ENCODE measurements around the gene PRPSAP2. TPM values are rescaled to one million over a fixed set of nuclear protein-coding genes. Genes with fewer than 3 reads are reported as not detected.

The PRPSAP2 gene
- polyA plus RNA-seq, 1 donor (not counting 4 experiments of a cell fraction or from before 2014, with no cell fraction given) = 39.1 TPM

DNA sequence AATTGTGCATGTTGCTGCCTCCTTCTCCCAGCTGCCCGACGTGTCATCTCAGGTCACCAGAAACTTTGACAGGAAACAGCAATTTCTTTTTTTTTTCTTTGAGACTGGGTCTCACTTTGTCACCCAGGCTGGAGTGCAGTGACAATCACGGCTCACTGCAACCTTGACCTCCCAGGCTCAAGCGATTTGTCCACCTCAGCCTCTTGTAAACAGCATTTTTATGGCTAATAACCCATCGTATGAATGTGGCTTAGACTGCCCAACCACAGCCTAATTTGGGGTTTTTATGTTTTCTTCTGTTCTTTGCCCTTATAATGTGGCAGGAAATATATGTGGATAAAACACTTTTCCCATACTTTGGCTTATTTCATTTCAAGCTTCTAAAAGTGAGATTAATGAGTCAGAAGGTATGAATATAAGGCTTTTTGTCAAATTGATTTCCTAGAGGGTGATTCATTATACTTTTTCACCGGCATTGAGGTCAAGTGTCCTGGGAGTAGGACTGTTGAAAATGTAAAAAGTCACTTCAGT lies 63.0 kb downstream of the PRPSAP2 start:
- Histone ChIP-seq H3K79me2 (ENCODE audit: control insufficient read depth, insufficient read depth, low read length) (peaks cover 1% of the 10 kb centered on the region), H3K4me2 (ENCODE audit: control insufficient read depth, extremely low read depth, insufficient read depth, low read depth, low read length) (peak overlapping the region; percentile 34), H4K20me1 (ENCODE audit: control insufficient read depth, extremely low read depth, insufficient read depth, low read length) (peaks cover 2% of the 10 kb centered on the region), H3K36me3 (ENCODE audit: control insufficient read depth in 2 of 2, extremely low read depth in 1 of 2, insufficient read depth in 2 of 2, low read length in 2 of 2) (peaks cover 8 to 26% of the 10 kb centered on the region in 2 experiments), H3K9me1 (ENCODE audit: control insufficient read depth, extremely low read depth, insufficient read depth, low read length) (no peaks in the 10 kb centered on the region), H2AFZ (ENCODE audit: control insufficient read depth, low read length) (no peak overlapping the region), H3K9me3 (ENCODE audit: control insufficient read depth, low read depth, low read length) (no peaks in the 10 kb centered on the region), H3K4me3 (ENCODE audit: control insufficient read depth in 2 of 3, extremely low read depth in 1 of 3, insufficient read depth in 2 of 3, low read depth in 1 of 3, low read length in 3 of 3) (no peak overlapping the region), H3K9ac (ENCODE audit: control insufficient read depth, extremely low read depth, insufficient read depth, low read length) (no peak overlapping the region), H3K4me1 (ENCODE audit: control insufficient read depth, extremely low read depth, insufficient read depth, low read length) (peaks cover 17% of the 10 kb centered on the region), H3K27ac (ENCODE audit: control insufficient read depth, insufficient read depth, low read length) (no peak overlapping the region), H3K27me3 (ENCODE audit: control insufficient read depth, extremely low read depth, insufficient read depth, low read length) (no peaks in the 10 kb centered on the region)
- TF ChIP-seq, protein P1, sequence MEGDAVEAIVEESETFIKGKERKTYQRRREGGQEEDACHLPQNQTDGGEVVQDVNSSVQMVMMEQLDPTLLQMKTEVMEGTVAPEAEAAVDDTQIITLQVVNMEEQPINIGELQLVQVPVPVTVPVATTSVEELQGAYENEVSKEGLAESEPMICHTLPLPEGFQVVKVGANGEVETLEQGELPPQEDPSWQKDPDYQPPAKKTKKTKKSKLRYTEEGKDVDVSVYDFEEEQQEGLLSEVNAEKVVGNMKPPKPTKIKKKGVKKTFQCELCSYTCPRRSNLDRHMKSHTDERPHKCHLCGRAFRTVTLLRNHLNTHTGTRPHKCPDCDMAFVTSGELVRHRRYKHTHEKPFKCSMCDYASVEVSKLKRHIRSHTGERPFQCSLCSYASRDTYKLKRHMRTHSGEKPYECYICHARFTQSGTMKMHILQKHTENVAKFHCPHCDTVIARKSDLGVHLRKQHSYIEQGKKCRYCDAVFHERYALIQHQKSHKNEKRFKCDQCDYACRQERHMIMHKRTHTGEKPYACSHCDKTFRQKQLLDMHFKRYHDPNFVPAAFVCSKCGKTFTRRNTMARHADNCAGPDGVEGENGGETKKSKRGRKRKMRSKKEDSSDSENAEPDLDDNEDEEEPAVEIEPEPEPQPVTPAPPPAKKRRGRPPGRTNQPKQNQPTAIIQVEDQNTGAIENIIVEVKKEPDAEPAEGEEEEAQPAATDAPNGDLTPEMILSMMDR (optimal IDR thresholded peaks at IDR 0.05 in 1 of 3, IDR thresholded peaks at IDR 0.05 in 1 of 3, conservative IDR thresholded peaks at IDR 0.05 in 1 of 3; ENCODE audit: extremely low read depth in 1 of 3, insufficient read depth in 2 of 3, low read length in 3 of 3) = no peak
- TF ChIP-seq EZH2 (IDR thresholded peaks at IDR 0.05; ENCODE audit: low read length) = no peak
- dilution Hi-C loops (cut with MboI; ENCODE audit: extremely low pct_ligation_motif_present, low sequenced_read_pairs) = no loop called here
- FAIRE-seq = no peak
- no peak for DNase-seq (ENCODE audit: low read depth, low spot score)

DNA sequence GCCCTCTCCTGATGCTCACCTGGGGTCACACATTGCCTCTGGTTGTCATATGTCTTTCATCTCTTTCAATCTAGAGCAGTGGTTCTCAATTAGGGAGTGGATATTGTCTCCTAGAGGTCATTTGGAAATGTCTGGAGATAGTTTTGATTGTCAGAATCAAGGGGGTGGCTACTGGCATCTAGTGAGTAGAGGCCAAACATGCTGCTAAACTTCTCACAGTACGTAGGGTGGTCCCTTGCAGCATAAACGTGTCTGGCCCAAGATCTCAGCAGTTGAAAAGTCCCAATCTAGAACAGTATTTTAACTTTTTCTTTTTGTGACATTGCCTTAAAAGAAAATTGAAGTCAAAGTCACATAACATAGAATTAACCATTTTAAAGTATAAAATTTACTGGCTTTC lies 63.6 kb downstream of the PRPSAP2 start:
- no peak overlapping the region for H3K4me3 ChIP-seq (ENCODE audit: control insufficient read depth in 2 of 3, extremely low read depth in 1 of 3, insufficient read depth in 2 of 3, low read depth in 1 of 3, low read length in 3 of 3)
- TF ChIP-seq EZH2 (IDR thresholded peaks at IDR 0.05; ENCODE audit: low read length) = no peak
- TF ChIP-seq, protein P1 (optimal IDR thresholded peaks at IDR 0.05 in 1 of 3, IDR thresholded peaks at IDR 0.05 in 1 of 3, conservative IDR thresholded peaks at IDR 0.05 in 1 of 3; ENCODE audit: extremely low read depth in 1 of 3, insufficient read depth in 2 of 3, low read length in 3 of 3) = no peak
- no peak overlapping the region for H3K9ac ChIP-seq (ENCODE audit: control insufficient read depth, extremely low read depth, insufficient read depth, low read length)
- peak overlapping the region; percentile 44 for H3K27ac ChIP-seq (ENCODE audit: control insufficient read depth, insufficient read depth, low read length)
- H3K27me3 ChIP-seq (ENCODE audit: control insufficient read depth, extremely low read depth, insufficient read depth, low read length) = no peaks in the 10 kb centered on the region
- H3K79me2 ChIP-seq (ENCODE audit: control insufficient read depth, insufficient read depth, low read length) = peaks cover 1% of the 10 kb centered on the region
- DNase-seq (ENCODE audit: low read depth, low spot score) (no peak), FAIRE-seq (no peak)
- H4K20me1 ChIP-seq (ENCODE audit: control insufficient read depth, extremely low read depth, insufficient read depth, low read length) = peaks cover 2% of the 10 kb centered on the region
- peaks cover 17% of the 10 kb centered on the region for H3K4me1 ChIP-seq (ENCODE audit: control insufficient read depth, extremely low read depth, insufficient read depth, low read length)
- H3K36me3 ChIP-seq (ENCODE audit: control insufficient read depth in 2 of 2, extremely low read depth in 1 of 2, insufficient read depth in 2 of 2, low read length in 2 of 2) = peaks cover 8 to 26% of the 10 kb centered on the region in 2 experiments
- no peak overlapping the region for H3K4me2 ChIP-seq (ENCODE audit: control insufficient read depth, extremely low read depth, insufficient read depth, low read depth, low read length)
- H3K9me3 ChIP-seq (ENCODE audit: control insufficient read depth, low read depth, low read length) = no peaks in the 10 kb centered on the region
- dilution Hi-C loops (cut with MboI; ENCODE audit: extremely low pct_ligation_motif_present, low sequenced_read_pairs) = no loop called here
- no peaks in the 10 kb centered on the region for H3K9me1 ChIP-seq (ENCODE audit: control insufficient read depth, extremely low read depth, insufficient read depth, low read length)
- no peak overlapping the region for H2AFZ ChIP-seq (ENCODE audit: control insufficient read depth, low read length)
